ENCODE measurements around the gene CC2D2B. TPM values are rescaled to one million over a fixed set of nuclear protein-coding genes. Genes with fewer than 3 reads are reported as not detected.
"Not testable (repeated sequence)": the region's sequence is repeated elsewhere in the genome, so short reads cannot be mapped to it uniquely, and the experiment has no call there.

Gene CC2D2B
- total RNA-seq, 1 donor from 2014 or later, result 0.30 TPM

DNA sequence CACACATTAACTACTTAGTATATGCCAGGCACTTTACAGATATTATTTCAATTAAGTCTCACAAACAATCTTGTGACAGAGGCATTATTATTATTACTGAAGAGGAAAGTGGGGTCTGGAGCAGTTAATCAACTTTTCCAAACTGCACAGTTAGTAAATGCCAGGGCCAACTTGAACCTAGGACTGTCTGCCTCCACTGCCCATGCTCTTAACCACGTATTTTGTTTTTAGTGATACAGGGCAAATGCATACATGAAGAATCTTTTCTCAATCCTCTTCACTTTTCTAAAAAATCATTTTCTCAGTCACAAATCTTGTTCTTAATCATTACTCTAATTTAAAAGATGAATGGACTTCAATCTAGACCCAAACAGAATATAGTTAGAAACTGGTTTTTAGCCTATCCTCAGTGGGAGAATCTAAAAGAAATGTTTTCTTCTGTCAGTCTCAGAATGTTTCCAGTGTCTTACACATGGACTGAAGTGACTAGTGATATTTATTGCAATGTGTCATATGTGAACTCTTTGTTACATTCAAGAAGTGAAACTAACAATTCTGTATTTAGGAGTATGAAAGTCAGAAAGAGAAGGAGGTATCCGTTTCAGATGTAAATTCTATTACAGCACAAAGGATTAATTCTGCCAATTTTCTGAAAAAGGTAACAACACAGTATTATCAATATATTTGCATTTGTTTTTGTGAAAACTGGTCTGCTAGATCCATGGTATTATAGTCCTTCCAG, 80.1 kb downstream of the CC2D2B start:
- DNase-seq (ENCODE audit: low spot score), result no peak
- Mint-ChIP-seq H3K4me3 (ENCODE audit: unreplicated experiment) (no peak overlapping the region), H3K4me1 (ENCODE audit: low read depth) (no peaks in the 10 kb centered on the region), H3K27ac (ENCODE audit: unreplicated experiment) (no peak overlapping the region), H3K9me3 (ENCODE audit: low read depth) (no peaks in the 10 kb centered on the region), H3K27me3 (ENCODE audit: low read depth) (peaks cover 39% of the 10 kb centered on the region), H3K36me3 (ENCODE audit: low read depth) (no peaks in the 10 kb centered on the region)
- no peak for TF ChIP-seq CTCF (IDR thresholded peaks at IDR 0.05)

DNA sequence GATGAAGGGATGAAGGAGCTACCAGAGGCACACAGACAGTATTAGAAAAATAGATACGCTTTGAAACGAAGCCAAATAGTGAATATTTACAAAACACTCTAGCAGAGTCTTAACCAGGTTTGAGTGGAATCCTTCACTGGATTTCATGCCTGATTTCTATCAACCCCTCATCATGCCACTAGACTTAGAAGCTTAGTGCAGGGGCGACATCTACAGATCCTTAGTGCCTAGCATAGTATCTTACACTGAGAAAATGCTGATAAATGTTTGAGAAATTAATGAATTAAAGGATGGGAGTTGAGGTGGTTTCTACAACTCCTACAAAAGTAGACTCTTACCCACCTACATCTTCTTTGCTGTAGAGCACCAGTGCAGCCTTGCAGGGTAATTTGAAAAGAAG, 80.9 kb downstream of the CC2D2B start:
- no peaks in the 10 kb centered on the region for H3K4me1 Mint-ChIP-seq (ENCODE audit: low read depth)
- no peak for TF ChIP-seq CTCF (IDR thresholded peaks at IDR 0.05)
- DNase-seq (ENCODE audit: low spot score), result no peak
- no peak overlapping the region for H3K27ac Mint-ChIP-seq (ENCODE audit: unreplicated experiment)
- H3K4me3 Mint-ChIP-seq (ENCODE audit: unreplicated experiment), result no peak overlapping the region
- no peaks in the 10 kb centered on the region for H3K36me3 Mint-ChIP-seq (ENCODE audit: low read depth)
- no peaks in the 10 kb centered on the region for H3K9me3 Mint-ChIP-seq (ENCODE audit: low read depth)
- peaks cover 39% of the 10 kb centered on the region for H3K27me3 Mint-ChIP-seq (ENCODE audit: low read depth)

DNA sequence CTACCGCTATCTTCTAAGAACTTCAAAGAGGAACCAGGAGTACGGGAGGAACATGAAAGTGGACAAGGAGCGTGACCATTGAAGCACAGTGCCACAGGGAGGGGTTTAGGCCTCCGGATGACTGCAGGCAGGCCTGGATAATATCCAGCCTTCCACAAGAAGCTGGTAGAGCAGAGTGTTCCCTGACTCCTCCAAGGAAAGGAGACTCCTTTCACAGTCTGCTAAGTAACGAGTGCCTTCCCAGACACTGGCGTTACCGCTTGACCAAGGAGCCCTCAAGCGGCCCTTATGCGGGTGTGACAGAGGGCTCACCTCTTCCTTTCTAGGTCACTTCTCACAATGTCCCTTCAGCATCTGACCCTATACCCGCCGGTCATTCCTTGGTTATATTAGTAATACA, 86.6 kb downstream of the CC2D2B start:
- peaks cover 19% of the 10 kb centered on the region for H3K27me3 Mint-ChIP-seq (ENCODE audit: low read depth)
- H3K4me1 Mint-ChIP-seq (ENCODE audit: low read depth); H3K4me3 Mint-ChIP-seq (ENCODE audit: unreplicated experiment); H3K9me3 Mint-ChIP-seq (ENCODE audit: low read depth); DNase-seq (ENCODE audit: low spot score); H3K36me3 Mint-ChIP-seq (ENCODE audit: low read depth); H3K27ac Mint-ChIP-seq (ENCODE audit: unreplicated experiment): not testable (repeated sequence)

DNA sequence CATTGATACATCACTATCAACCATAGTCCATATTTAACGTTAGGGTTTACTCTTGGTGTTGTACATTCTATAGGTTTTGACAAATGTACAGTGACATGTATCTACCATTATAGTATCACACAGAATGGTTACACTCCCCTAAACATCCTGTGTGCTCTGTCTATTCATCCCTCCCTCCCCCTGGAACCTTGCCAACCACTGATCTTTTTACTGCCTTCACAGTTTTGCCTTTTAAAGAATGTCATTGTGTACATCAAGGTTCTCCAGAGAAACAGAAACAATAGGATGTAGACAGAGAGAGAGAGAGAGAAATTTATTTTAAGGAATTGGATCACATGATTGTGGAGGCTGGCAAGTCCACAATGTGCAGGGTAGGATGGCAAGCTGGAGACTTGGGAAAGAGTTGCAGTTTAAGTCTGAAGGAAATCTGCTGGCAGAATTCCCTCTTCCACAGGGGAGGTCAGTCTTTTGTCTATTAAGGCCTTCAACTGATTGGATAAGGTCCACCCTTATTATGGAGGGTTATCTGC, 90.5 kb downstream of the CC2D2B start:
- Mint-ChIP-seq H3K4me1 (ENCODE audit: low read depth) (no peaks in the 10 kb centered on the region), H3K27ac (ENCODE audit: unreplicated experiment) (no peak overlapping the region)

GRCh38 chr10:96013956-96014355, 106.2 kb downstream of the CC2D2B start:
- no peak for DNase-seq (ENCODE audit: low spot score)
- H3K4me3 Mint-ChIP-seq (ENCODE audit: unreplicated experiment), result no peak overlapping the region
- no peaks in the 10 kb centered on the region for H3K9me3 Mint-ChIP-seq (ENCODE audit: low read depth)
- peaks cover 47% of the 10 kb centered on the region for H3K27me3 Mint-ChIP-seq (ENCODE audit: low read depth)
- no peak overlapping the region for H3K27ac Mint-ChIP-seq (ENCODE audit: unreplicated experiment)
- no peaks in the 10 kb centered on the region for H3K36me3 Mint-ChIP-seq (ENCODE audit: low read depth)
- no peak for TF ChIP-seq CTCF (IDR thresholded peaks at IDR 0.05)
- H3K4me1 Mint-ChIP-seq (ENCODE audit: low read depth), result no peaks in the 10 kb centered on the region

More for the DNA sequence above, 90.5 kb downstream of the CC2D2B start:
- no peak for TF ChIP-seq CTCF (IDR thresholded peaks at IDR 0.05)
- DNase-seq (ENCODE audit: low spot score), result no peak
- peaks cover 2% of the 10 kb centered on the region for H3K27me3 Mint-ChIP-seq (ENCODE audit: low read depth)
- H3K36me3 Mint-ChIP-seq (ENCODE audit: low read depth), result no peaks in the 10 kb centered on the region
- H3K9me3 Mint-ChIP-seq (ENCODE audit: low read depth), result no peaks in the 10 kb centered on the region
- no peak overlapping the region for H3K4me3 Mint-ChIP-seq (ENCODE audit: unreplicated experiment)

All from chondrocyte (in vitro differentiated cells).